Thyroid gland (tissue), 4 donors: ENCODE data around the gene LHB.

ENCODE experiments used
- CTCF ChIP-seq, 6 experiments: fragments of 200-600 bp in 3 of 6; fragments of 450-650 bp in 3 of 6; sonication (generic) in 3 of 6; IDR thresholded peaks; one replicate each; pipeline ENCODE4 v1.5.1; 2016 to 2019; ENCODE audit warnings: antibody characterized with exemption in 6 of 6, mild to moderate bottlenecking in 2 of 6, inconsistent platforms in 1 of 6, moderate library complexity in 1 of 6
- POLR2A ChIP-seq, 2 donors: fragments of 450-650 bp; IDR thresholded peaks; one replicate each; pipeline ENCODE4 v1.6.1; 2017; ENCODE audit warnings: antibody characterized with exemption in 2 of 2, mild to moderate bottlenecking in 2 of 2, moderate library complexity in 1 of 2

- TF ChIP-seq POLR2A (IDR thresholded peaks at IDR 0.05) (no peak), CTCF (IDR thresholded peaks at IDR 0.05) (no peak)
These were observed 46.6 kb downstream of the LHB start for GRCh38 chr19:48970139-48970766.
